Mucosa of descending colon (tissue), 3 donors: ENCODE measurements around the gene CDC34. TPM values are rescaled to one million over a fixed set of nuclear protein-coding genes. Genes with fewer than 3 reads are reported as not detected.

ENCODE experiments used
- ATAC-seq: fragments of 200-7000 bp; cut with Tn5 transposase; one replicate; pipeline ENCODE4 v1.9.1; 2020; ENCODE audit warnings: mild to moderate bottlenecking, moderate library complexity
- DNase-seq, 3 donors: peaks; one replicate each; pipeline ENCODE4 v3.0.0-alpha.2; 2020
- H3K36me3 ChIP-seq: fragments of 200-600 bp; one replicate; pipeline ENCODE4 v1.8.0; 2021; ENCODE audit warnings: low read depth, mild to moderate bottlenecking
- H3K4me1 ChIP-seq: fragments of 200-600 bp; one replicate; pipeline ENCODE4 v1.8.0; 2021; ENCODE audit warnings: low read depth, mild to moderate bottlenecking
- H3K4me3 ChIP-seq: fragments of 200-600 bp; one replicate; pipeline ENCODE4 v1.8.0; 2021; ENCODE audit warnings: mild to moderate bottlenecking
- H3K9me3 ChIP-seq: fragments of 200-600 bp; one replicate; pipeline ENCODE4 v1.8.0; 2021; ENCODE audit warnings: mild to moderate bottlenecking
- intact Hi-C, 2 donors: fragments of 100-400 bp; cut with DNase I in 1 of 2; cut with micrococcal nuclease in 1 of 2; formaldehyde crosslinking; loops; one replicate each; pipeline versions ENCODE4 v1.11.0 to v1.11.1; 2022; cut with DNase I, micrococcal nuclease
- total RNA-seq, 3 donors: library from RNA; stranded (reverse); fragmentation: NEBNext Ultra II Directional in 2 of 3; extraction: Animal tissue kit (Norgen Biotek cat#: 25700) in 2 of 3; gene quantifications; one replicate each; pipeline versions ENCODE4 v1.2.1 to v1.2.4, GENCODE V29; 2021 to 2023
- TF ChIP-seq, protein P1 (sequence below): fragments of 200-600 bp; IDR thresholded peaks from one replicate; pipeline ENCODE4 v1.8.0; 2022; ENCODE audit warnings: antibody characterized with exemption, mild to moderate bottlenecking
- donor health status: DM: no; HTN: no; CAD: no; lungs with moderate emphysema.
- donor health status: DM: no; HTN: no; CAD: no.
- donor health status: DM: no; HTN: yes; CAD: no.

CDC34 gene
- total RNA-seq, 3 donors from 2014 or later = 64.6 to 78.0 (median 71.2) TPM

DNA sequence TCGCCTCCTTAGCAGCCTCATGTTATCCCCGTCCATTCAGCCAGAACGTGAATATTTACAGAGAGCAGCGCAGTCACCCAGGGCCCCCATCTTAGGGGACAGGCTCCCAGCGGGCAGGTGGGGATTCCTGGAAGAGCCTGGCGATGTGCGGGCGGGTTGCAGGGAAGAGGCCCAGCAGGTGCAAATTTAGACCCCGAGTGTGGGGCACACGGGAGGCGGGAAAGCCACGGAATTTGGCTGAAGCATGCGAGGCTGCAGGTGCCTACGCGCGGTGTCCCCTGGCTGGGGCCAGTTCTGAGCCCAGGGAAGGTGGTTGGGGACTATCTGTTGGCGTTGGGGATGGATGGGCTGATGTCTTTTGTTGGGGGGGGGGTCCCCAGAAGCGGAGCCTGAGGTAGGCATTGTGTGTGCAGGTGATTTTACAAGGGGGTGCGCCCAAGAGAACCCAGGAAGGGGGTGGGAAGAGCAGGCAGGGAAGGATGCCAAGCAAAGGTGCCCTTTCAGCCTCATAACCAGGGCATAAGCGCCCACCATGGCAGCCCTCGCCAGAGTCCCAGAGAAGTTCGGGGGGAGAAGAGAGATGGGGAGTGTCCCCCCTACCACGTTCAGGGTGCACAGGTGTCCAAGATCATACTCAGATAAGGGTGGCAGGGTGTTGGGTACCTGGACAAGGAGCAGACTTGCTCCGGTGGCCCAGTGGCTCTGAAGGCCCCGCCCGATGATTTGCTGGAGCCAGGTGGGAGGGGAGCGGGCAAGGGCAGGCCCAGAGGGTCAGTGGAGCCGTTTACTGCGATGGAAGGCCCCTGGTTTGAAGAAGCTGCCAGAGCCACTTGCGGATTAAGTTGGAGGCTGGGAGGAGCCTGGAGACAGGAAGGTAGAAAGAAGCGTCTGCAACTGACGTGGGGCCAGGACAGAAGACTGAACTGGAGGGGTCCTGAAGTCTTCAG is 23.1 kb upstream of the CDC34 start:
- H3K9me3 ChIP-seq = no peaks in the 10 kb centered on the region
- intact Hi-C loops = no loop called here
- ATAC-seq = no peak
- TF ChIP-seq, protein P1, sequence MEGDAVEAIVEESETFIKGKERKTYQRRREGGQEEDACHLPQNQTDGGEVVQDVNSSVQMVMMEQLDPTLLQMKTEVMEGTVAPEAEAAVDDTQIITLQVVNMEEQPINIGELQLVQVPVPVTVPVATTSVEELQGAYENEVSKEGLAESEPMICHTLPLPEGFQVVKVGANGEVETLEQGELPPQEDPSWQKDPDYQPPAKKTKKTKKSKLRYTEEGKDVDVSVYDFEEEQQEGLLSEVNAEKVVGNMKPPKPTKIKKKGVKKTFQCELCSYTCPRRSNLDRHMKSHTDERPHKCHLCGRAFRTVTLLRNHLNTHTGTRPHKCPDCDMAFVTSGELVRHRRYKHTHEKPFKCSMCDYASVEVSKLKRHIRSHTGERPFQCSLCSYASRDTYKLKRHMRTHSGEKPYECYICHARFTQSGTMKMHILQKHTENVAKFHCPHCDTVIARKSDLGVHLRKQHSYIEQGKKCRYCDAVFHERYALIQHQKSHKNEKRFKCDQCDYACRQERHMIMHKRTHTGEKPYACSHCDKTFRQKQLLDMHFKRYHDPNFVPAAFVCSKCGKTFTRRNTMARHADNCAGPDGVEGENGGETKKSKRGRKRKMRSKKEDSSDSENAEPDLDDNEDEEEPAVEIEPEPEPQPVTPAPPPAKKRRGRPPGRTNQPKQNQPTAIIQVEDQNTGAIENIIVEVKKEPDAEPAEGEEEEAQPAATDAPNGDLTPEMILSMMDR = no peak
- peak in 2 of 3 donors; percentile 50 to 66 for DNase-seq
- H3K36me3 ChIP-seq = no peaks in the 10 kb centered on the region
- H3K4me3 ChIP-seq = peak overlapping the region; percentile 88
- peaks cover 33% of the 10 kb centered on the region for H3K4me1 ChIP-seq

DNA sequence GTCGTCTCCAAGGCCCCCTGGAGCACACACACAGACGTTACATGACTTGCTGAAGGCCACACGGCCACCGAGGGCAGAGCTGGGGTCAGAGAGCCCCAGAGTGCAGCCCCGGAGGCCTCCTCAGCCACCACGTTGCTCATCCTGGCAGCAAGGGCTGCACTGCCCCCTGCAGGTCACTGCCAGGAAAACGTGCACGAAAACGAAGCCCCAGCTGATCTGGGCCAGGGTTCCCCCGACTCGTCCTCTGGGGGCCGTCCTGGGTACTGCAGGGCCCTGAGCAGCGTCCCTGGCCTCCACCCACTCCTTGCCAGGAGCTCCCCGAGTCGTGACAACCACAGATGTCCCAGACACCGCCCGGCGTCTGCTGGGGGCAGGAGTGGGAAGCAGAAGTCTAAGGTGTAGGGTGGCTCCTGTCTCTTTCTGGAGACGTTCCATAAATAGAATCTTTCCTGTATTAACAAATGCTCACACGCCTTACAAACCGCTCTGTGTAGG is 20.9 kb upstream of the CDC34 start:
- DNase-seq = peak; percentile 82 to 91 (median 89)
- H3K4me1 ChIP-seq = peaks cover 33% of the 10 kb centered on the region
- TF ChIP-seq, protein P1 = peak; percentile 94
- ATAC-seq = peak; percentile 57
- H3K36me3 ChIP-seq = no peaks in the 10 kb centered on the region
- H3K4me3 ChIP-seq = no peak overlapping the region
- H3K9me3 ChIP-seq = no peaks in the 10 kb centered on the region
- intact Hi-C loops = no loop called here

DNA sequence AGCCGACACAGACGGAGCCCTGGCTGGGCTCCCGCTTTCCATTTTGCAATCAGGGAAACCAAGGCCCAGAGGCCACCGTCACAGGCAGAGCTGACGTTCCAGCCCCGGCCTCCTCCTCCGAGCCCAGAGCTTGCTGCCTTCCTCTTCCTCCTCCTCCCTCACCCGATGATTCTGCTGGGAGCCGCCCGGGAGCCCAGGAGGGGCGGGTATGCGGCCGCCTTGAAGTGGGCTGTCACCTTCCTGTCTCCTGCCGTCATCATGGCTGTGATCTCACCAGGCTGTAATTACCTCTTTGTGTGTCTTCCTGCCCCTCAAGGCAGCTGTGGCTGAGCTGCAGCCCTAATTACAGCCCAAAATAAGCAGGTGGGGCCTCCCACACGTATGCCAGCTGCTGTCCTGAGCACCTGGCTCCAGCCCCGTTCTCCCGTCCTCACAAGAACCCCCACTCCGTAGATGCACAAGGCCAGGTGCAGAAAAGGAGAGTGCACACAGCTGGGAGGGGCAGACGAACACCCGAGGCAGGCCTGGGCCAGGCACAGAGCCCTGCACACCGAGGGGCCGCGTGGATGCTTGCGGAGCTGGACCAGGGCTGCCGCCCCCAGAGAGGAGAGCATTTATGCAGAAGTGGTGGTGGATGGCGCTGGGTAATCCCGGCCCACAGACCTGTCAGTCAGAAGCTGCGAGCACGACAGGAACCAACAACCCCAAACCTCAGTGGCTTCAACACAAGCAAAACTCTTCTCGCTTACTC is 20.3 kb upstream of the CDC34 start:
- Histone ChIP-seq H3K4me3 (no peak overlapping the region), H3K9me3 (no peaks in the 10 kb centered on the region), H3K4me1 (peaks cover 31% of the 10 kb centered on the region), H3K36me3 (no peaks in the 10 kb centered on the region)
- peak; percentile 62 for ATAC-seq
- intact Hi-C loops = no loop called here
- TF ChIP-seq, protein P1 = no peak
- peak; percentile 82 to 92 (median 83) for DNase-seq

DNA sequence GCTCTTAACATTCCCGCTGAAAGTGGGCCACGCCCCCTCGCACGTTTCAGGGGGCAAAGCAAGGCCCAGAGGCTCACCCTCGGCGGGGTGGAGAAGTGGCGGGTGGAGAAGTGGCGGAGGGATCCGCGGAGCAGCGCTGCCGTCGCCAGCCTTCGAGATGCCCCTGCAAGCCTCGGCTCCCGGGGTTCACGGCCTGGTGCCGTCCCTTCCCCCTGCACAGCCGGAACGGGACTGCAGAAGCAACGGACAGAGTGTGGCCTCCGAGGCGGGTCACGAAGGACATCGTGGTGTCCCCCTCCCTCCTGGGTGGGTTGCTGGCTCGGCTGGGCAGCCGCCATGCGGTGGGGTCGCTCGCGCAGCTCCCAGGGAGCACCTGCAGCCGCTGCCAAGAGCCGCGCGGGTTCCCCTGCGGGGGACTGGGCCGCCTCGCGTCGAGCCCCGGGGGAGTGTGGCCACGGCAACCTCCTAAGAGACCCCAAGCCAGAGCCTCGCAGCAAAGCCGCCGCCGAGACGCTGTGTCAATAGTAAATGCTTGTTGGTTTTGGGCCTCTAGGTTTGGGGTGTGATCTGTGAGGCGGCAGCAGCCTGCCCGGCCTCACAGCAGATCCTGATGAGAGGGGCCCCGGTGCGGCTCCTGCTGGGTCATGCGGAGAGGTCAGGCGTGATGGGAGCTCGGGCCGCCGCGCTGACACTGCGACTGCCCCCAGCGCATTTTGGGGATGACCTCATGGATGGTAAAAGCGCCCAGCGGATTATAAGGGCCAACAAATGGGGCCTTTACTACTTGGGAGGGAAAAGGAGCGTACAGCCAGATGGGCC is 18.8 kb upstream of the CDC34 start:
- ATAC-seq (no peak), DNase-seq (peak; percentile 13 to 67 (median 40))
- Histone ChIP-seq H3K4me1 (peaks cover 29% of the 10 kb centered on the region), H3K36me3 (no peaks in the 10 kb centered on the region), H3K9me3 (no peaks in the 10 kb centered on the region), H3K4me3 (no peak overlapping the region)
- intact Hi-C loops = no loop called here
- TF ChIP-seq, protein P1 = no peak
